ENCODE results near the gene TCF20. TPM values are rescaled to one million over a fixed set of nuclear protein-coding genes. Genes with fewer than 3 reads are reported as not detected.

The TCF20 gene
- total RNA-seq, 1 donor from 2014 or later, result 27.6 TPM

- H3K4me3 ChIP-seq (ENCODE audit: low read depth, low read length), result no peak overlapping the region
Measured at GRCh38 chr22:42300259-42301076, 30.0 kb upstream of the TCF20 start.

GRCh38 chr22:42299586-42300258 is 29.3 kb upstream of the TCF20 start:
- H3K4me3 ChIP-seq (ENCODE audit: low read depth, low read length), result no peak overlapping the region
- TF ChIP-seq CTCF (conservative IDR thresholded peaks at IDR 0.05; ENCODE audit: low read depth, low read length), result no peak

More at GRCh38 chr22:42300259-42301076, 30.0 kb upstream of the TCF20 start:
- no peak for DNase-seq (ENCODE audit: low read depth)
- no peak for TF ChIP-seq CTCF (conservative IDR thresholded peaks at IDR 0.05; ENCODE audit: low read depth, low read length)

GRCh38 chr22:42298746-42299145 is 28.3 kb upstream of the TCF20 start:
- DNase-seq (ENCODE audit: low read depth), result no peak
- no peak overlapping the region for H3K4me3 ChIP-seq (ENCODE audit: low read depth, low read length)
- no peak for TF ChIP-seq CTCF (conservative IDR thresholded peaks at IDR 0.05; ENCODE audit: low read depth, low read length)

More at GRCh38 chr22:42299586-42300258, 29.3 kb upstream of the TCF20 start:
- DNase-seq (ENCODE audit: low read depth), result no peak

GRCh38 chr22:42297778-42298177 is 27.3 kb upstream of the TCF20 start:
- DNase-seq (ENCODE audit: low read depth), result no peak
- no peak overlapping the region for H3K4me3 ChIP-seq (ENCODE audit: low read depth, low read length)
- no peak for TF ChIP-seq CTCF (conservative IDR thresholded peaks at IDR 0.05; ENCODE audit: low read depth, low read length)

- DNase-seq (ENCODE audit: low read depth), result no peak
- no peak overlapping the region for H3K4me3 ChIP-seq (ENCODE audit: low read depth, low read length)
- TF ChIP-seq CTCF (conservative IDR thresholded peaks at IDR 0.05; ENCODE audit: low read depth, low read length), result no peak
Measured at GRCh38 chr22:42296883-42297282, 26.4 kb upstream of the TCF20 start.

- no peak for DNase-seq (ENCODE audit: low read depth)
- peak; percentile 41 for TF ChIP-seq CTCF (conservative IDR thresholded peaks at IDR 0.05; ENCODE audit: low read depth, low read length)
- H3K4me3 ChIP-seq (ENCODE audit: low read depth, low read length), result no peak overlapping the region
Measured at GRCh38 chr22:42296381-42296853, 26.0 kb upstream of the TCF20 start.
